ENCODE results near the gene ENTPD5.
A peak's percentile ranks its signal among the peaks of the same experiment; 100 is the strongest.

The ENTPD5 gene
- 10.3 to 29.9 (median 12.8) reads per million in 9 experiments for total RNA-seq

DNA sequence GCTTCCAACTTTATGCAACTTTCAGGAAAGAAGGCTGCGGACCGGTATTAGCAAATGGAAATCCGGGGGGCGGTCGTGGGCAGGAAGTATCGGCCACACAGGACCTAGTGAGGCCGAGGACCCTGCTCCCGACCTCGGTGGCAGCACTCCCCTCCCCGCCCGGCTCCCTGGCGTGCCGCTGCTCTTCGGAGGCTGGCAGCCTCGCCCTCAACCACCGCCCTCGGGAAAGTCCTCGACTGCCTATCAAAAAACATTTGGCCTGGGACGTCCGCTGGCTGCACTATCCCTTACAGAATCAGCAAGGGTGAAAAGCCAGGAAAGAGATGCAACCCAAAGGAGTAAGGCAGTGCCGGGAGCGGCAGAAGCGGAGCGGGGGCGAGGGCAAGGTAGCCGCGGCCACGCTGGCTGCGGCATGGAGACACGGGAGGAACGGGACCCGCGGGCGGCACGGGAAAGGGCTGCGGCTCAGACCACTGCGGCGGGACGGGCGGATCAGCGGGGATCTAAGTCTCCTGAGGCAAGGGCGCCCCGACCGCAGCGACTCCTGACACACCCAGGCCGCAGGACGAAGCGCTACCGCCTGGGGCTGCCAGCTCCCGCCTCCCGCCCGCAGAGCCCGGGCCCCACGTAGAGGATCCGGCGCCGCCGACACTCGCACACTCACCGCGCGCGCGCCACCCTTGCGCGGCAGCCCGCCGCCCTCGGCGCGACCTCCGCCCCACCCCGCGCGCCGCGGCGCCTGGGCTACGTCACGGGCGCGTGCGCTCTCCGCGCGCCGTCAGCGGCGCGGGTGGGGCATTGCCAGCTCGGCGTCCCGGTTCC, at the start of gene ENTPD5, which contains the start of gene BBOF1:
TSS of gene ENTPD5 (minus strand) at position 703 of the 822 bp plus-strand sequence. CDS start 31,186 bp downstream, outside the sequence.
TSS of gene BBOF1 (plus strand) at position 764 of the 822 bp plus-strand sequence. CDS start 130 bp downstream, outside the sequence.
- peaks cover 8 to 16% of the 10 kb centered on the region in 2 donors for H3K4me1 Mint-ChIP-seq (ENCODE audit: low read depth in 2 of 2)
- peak within 1 kb of the TSS; percentile 85 to 86 for H3K4me3 Mint-ChIP-seq
- H3K36me3 Mint-ChIP-seq (ENCODE audit: insufficient read depth) = peaks cover 9% of the 10 kb centered on the region
- ATAC-seq (replicated peaks) (peak; percentile 95), DNase-seq (peak; percentile 82 to 89 (median 82))
- no peaks in the 10 kb centered on the region for H3K9me3 Mint-ChIP-seq
- H3K27me3 Mint-ChIP-seq = no peaks in the 10 kb centered on the region
- peak within 1 kb of the TSS; percentile 97 to 99 for H3K27ac Mint-ChIP-seq

- no peak overlapping the region for H3K4me3 Mint-ChIP-seq
- DNase-seq (no peak), ATAC-seq (replicated peaks) (no peak)
- H3K27me3 Mint-ChIP-seq = no peaks in the 10 kb centered on the region
- H3K9me3 Mint-ChIP-seq = no peaks in the 10 kb centered on the region
- H3K4me1 Mint-ChIP-seq (ENCODE audit: low read depth in 2 of 2) = no peaks in the 10 kb centered on the region
- H3K27ac Mint-ChIP-seq = no peak overlapping the region
- peaks cover 43% of the 10 kb centered on the region for H3K36me3 Mint-ChIP-seq (ENCODE audit: insufficient read depth)
Observed at GRCh38 chr14:74065746-74066575, 46.9 kb upstream of the ENTPD5 start.

DNA sequence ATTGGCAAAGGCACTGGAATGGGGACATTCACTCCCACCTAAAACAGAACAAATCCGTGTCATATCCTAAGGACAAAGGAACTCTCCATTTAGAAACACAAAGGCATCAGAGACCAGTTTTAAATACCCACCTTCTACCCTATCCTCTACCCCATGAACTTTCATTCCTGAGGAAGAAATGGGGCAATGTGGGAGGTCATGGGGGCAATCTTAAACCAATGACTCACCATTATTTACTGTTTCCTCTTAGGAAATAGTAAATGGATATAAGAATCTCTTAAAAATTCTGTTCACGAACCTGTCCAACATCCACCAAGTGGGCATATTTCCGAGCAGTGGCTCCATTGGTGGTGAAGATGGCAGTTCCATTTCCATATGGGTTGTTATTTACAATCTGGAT, 45.8 kb upstream of the ENTPD5 start:
- Mint-ChIP-seq H3K36me3 (ENCODE audit: insufficient read depth) (peaks cover 47% of the 10 kb centered on the region), H3K27ac (no peak overlapping the region), H3K4me3 (no peak overlapping the region), H3K27me3 (no peaks in the 10 kb centered on the region), H3K9me3 (no peaks in the 10 kb centered on the region), H3K4me1 (ENCODE audit: low read depth in 2 of 2) (no peaks in the 10 kb centered on the region)
- ATAC-seq (replicated peaks) (no peak), DNase-seq (no peak)

GRCh38 chr14:74064426-74064825, 45.3 kb upstream of the ENTPD5 start:
- no peak for DNase-seq
- peak overlapping the region in 1 of 2 donors; percentile 13 for H3K27ac Mint-ChIP-seq
- H3K4me3 Mint-ChIP-seq = no peak overlapping the region
- H3K27me3 Mint-ChIP-seq = no peaks in the 10 kb centered on the region
- no peak for ATAC-seq (replicated peaks)
- H3K9me3 Mint-ChIP-seq = no peaks in the 10 kb centered on the region
- H3K36me3 Mint-ChIP-seq (ENCODE audit: insufficient read depth) = peaks cover 48% of the 10 kb centered on the region
- no peaks in the 10 kb centered on the region for H3K4me1 Mint-ChIP-seq (ENCODE audit: low read depth in 2 of 2)

- H3K27me3 Mint-ChIP-seq = no peaks in the 10 kb centered on the region
- peaks cover 54% of the 10 kb centered on the region for H3K36me3 Mint-ChIP-seq (ENCODE audit: insufficient read depth)
- ATAC-seq (replicated peaks) (no peak), DNase-seq (no peak)
- H3K4me3 Mint-ChIP-seq = no peak overlapping the region
- no peaks in the 10 kb centered on the region for H3K9me3 Mint-ChIP-seq
- no peaks in the 10 kb centered on the region for H3K4me1 Mint-ChIP-seq (ENCODE audit: low read depth in 2 of 2)
- H3K27ac Mint-ChIP-seq = peak overlapping the region in 1 of 2 donors; percentile 27
Observed at GRCh38 chr14:74062809-74063150, 43.7 kb upstream of the ENTPD5 start.

- H3K27ac Mint-ChIP-seq = peak overlapping the region in 1 of 2 donors; percentile 1
- DNase-seq = no peak
- peaks cover 2% of the 10 kb centered on the region for H3K36me3 Mint-ChIP-seq (ENCODE audit: insufficient read depth)
- H3K27me3 Mint-ChIP-seq = no peaks in the 10 kb centered on the region
- H3K4me3 Mint-ChIP-seq = no peak overlapping the region
- ATAC-seq (replicated peaks) = no peak
- no peaks in the 10 kb centered on the region for H3K4me1 Mint-ChIP-seq (ENCODE audit: low read depth in 2 of 2)
- H3K9me3 Mint-ChIP-seq = no peaks in the 10 kb centered on the region
Observed at GRCh38 chr14:74049876-74050495, 30.9 kb upstream of the ENTPD5 start.

DNA sequence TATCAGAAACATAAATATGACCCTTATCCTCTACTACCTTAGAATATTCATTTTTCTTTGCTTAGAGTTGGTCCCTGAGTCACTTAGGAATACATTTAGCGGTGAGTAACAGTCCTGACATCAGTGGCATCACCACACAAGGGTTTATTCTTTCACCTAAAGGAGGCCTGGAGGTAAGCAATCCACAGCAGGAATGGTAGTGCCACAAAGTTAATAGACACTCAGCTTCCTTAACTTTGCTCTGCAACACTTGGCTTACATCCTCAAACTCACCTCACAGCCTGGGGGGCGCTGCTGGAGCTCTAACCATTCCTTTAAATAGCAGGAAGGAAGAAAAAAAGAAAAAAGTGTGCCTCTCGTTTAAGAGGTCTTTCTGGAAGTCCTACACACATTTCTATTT, 29.2 kb upstream of the ENTPD5 start:
- Mint-ChIP-seq H3K27ac (peak overlapping the region in 1 of 2 donors; percentile 25), H3K27me3 (no peaks in the 10 kb centered on the region)

DNA sequence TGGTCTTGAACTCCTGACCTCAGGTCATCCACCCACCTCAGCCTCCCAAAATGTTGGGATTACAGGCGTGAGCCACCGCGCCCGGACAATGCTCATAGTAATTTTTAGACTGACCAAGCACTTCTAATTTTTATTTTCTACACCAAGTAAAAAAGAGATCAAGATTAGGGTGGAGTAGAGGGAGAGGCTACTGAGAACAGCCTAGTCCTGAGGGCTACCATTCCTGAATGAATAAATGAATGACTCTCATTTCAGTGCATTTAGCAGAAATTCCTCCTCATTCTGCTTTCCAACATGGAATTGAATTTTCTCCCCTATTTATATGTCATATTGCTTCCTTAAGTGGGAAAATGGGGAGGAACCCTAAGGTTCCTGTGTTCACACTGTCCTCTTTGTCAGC, 26.4 kb upstream of the ENTPD5 start:
- no peaks in the 10 kb centered on the region for H3K9me3 Mint-ChIP-seq
- no peak overlapping the region for H3K4me3 Mint-ChIP-seq
- no peaks in the 10 kb centered on the region for H3K36me3 Mint-ChIP-seq (ENCODE audit: insufficient read depth)
- H3K4me1 Mint-ChIP-seq (ENCODE audit: low read depth in 2 of 2) = no peaks in the 10 kb centered on the region
- DNase-seq (no peak), ATAC-seq (replicated peaks) (no peak)
- no peak overlapping the region for H3K27ac Mint-ChIP-seq
- H3K27me3 Mint-ChIP-seq = no peaks in the 10 kb centered on the region

More for the DNA sequence above, 29.2 kb upstream of the ENTPD5 start:
- Mint-ChIP-seq H3K4me3 (no peak overlapping the region), H3K9me3 (no peaks in the 10 kb centered on the region), H3K4me1 (ENCODE audit: low read depth in 2 of 2) (no peaks in the 10 kb centered on the region), H3K36me3 (ENCODE audit: insufficient read depth) (no peaks in the 10 kb centered on the region)
- DNase-seq (no peak), ATAC-seq (replicated peaks) (no peak)

DNA sequence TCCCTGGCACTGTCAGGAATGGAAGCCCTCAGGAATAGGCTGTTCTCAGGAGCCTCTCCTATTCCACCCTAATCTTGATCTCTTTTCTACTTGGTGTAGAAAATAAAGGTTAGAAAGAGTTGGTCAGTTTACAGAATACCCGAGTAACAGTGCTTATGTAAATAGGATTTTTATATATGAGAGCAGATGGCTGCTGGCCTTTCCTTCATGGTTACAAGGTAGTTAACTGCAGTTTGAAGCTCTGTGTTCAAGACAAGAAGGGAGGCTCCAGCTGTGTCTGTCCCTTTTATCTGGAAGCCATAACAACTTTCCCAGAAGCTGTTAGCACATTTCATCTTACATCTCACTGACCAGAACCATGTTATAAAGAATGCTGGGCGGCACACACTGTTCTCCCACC, 23.2 kb upstream of the ENTPD5 start:
- no peak for DNase-seq
- Mint-ChIP-seq H3K27me3 (no peaks in the 10 kb centered on the region), H3K4me3 (no peak overlapping the region), H3K36me3 (ENCODE audit: insufficient read depth) (no peaks in the 10 kb centered on the region), H3K4me1 (ENCODE audit: low read depth in 2 of 2) (no peaks in the 10 kb centered on the region), H3K27ac (peak overlapping the region in 1 of 2 donors; percentile 68), H3K9me3 (no peaks in the 10 kb centered on the region)
- ATAC-seq (replicated peaks) = no peak

DNA sequence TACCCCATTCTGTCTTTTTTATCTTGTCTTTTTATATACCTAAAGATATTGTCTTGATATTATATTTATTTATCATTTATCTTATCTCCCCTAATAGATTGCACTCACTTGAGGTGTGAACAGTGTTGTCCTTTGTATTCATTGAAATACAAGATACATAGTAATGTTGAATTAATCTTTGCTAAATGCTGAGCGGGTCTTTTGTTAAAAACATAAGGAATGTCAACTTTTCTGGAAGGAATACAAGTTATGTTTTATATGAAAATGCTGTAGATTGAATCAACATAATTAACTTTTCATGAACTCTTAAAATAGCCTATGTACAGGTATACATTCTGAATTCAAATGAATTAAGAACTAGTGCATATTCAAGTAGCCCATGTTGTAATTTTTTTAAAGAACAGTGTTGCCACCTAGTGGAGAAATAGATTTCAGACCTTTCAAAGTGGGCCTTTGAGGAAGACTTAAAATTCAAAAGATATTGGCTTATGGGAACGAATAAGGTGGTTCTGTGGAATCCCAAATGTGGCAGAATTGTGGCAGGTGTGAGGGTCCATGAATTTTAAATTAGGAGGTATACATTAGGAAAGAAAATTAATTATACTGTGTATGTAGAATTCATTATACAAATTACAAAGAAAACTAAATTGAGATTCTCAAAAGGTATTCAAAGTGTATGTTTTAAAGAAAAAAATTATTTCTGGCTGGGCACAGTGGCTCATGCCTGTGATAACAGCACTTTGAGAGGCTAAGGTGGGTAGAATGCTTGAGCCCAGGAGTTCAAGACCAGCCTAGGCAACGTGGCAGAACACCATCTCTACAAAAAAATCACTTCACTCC, 19.2 kb upstream of the ENTPD5 start:
- H3K36me3 Mint-ChIP-seq (ENCODE audit: insufficient read depth) = no peaks in the 10 kb centered on the region
- H3K9me3 Mint-ChIP-seq = no peaks in the 10 kb centered on the region
- no peak overlapping the region for H3K27ac Mint-ChIP-seq
- ATAC-seq (replicated peaks) (peak; percentile 49), DNase-seq (peak in 2 of 3 experiments; percentile 20 to 33)
- no peaks in the 10 kb centered on the region for H3K4me1 Mint-ChIP-seq (ENCODE audit: low read depth in 2 of 2)
- H3K27me3 Mint-ChIP-seq = no peaks in the 10 kb centered on the region
- H3K4me3 Mint-ChIP-seq = no peak overlapping the region

- no peak for ATAC-seq (replicated peaks)
- H3K4me3 Mint-ChIP-seq = no peak overlapping the region
- no peaks in the 10 kb centered on the region for H3K4me1 Mint-ChIP-seq (ENCODE audit: low read depth in 2 of 2)
- H3K36me3 Mint-ChIP-seq (ENCODE audit: insufficient read depth) = no peaks in the 10 kb centered on the region
- no peak overlapping the region for H3K27ac Mint-ChIP-seq
- H3K27me3 Mint-ChIP-seq = no peaks in the 10 kb centered on the region
- no peak for DNase-seq
- H3K9me3 Mint-ChIP-seq = no peaks in the 10 kb centered on the region
Observed at GRCh38 chr14:74035556-74035955, 16.5 kb upstream of the ENTPD5 start.

GRCh38 chr14:74034572-74034971, 15.5 kb upstream of the ENTPD5 start:
- Mint-ChIP-seq H3K27me3 (no peaks in the 10 kb centered on the region), H3K4me3 (no peak overlapping the region), H3K27ac (no peak overlapping the region)

DNA sequence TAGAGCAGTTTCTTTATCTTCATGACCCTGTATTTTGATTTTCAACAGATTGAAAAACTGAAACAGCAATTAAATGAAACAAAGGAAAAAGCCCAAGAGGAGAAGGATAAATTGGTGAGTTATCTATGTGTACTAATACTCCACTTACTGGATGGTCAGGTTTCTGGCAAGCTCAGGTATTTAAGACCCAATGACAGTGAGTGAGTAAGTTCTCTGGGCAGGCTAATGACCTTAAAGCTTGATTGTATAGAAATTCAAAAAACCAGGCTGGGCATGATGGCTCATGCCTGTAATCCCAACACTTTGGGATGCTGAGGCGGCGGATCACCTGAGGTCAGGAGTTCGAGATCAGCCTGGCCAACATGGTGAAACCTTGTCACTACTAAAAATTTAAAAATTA, 10.0 kb upstream of the ENTPD5 start:
- no peaks in the 10 kb centered on the region for H3K36me3 Mint-ChIP-seq (ENCODE audit: insufficient read depth)
- no peak overlapping the region for H3K4me3 Mint-ChIP-seq
- no peaks in the 10 kb centered on the region for H3K9me3 Mint-ChIP-seq
- ATAC-seq (replicated peaks) = no peak
- no peaks in the 10 kb centered on the region for H3K27me3 Mint-ChIP-seq
- H3K27ac Mint-ChIP-seq = no peak overlapping the region
- no peaks in the 10 kb centered on the region for H3K4me1 Mint-ChIP-seq (ENCODE audit: low read depth in 2 of 2)
- no peak for DNase-seq

More at GRCh38 chr14:74034572-74034971, 15.5 kb upstream of the ENTPD5 start:
- no peak for ATAC-seq (replicated peaks)
- H3K36me3 Mint-ChIP-seq (ENCODE audit: insufficient read depth) = no peaks in the 10 kb centered on the region
- DNase-seq = no peak
- no peaks in the 10 kb centered on the region for H3K9me3 Mint-ChIP-seq
- no peaks in the 10 kb centered on the region for H3K4me1 Mint-ChIP-seq (ENCODE audit: low read depth in 2 of 2)

Measured in effector memory CD8-positive, alpha-beta T cell (primary cell).